Measurements from ENCODE around the gene ZFYVE28. TPM values are rescaled to one million over a fixed set of nuclear protein-coding genes. Genes with fewer than 3 reads are reported as not detected.

The ZFYVE28 gene
- total RNA-seq, 1 donor from 2014 or later, result 16.6 TPM

DNA sequence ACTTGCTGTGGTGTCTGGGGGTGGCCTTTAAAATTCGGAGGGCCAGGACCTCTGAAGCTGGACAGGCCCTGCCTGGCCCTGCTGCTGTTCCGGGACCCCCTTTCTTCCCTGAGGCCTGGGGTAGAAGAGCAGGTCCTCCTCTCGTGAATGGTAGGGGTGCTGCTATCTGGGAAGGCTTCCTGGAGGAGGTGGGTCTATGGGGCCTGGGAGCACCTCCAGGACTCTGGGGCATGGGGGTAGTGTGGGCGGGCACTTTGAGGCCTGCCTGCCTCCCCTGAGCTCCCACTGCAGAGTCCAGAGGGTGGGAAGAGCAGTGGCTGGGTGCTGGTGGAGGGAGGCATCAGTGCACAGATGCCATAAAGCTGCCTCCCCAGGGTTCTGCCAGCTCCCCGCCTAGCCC, 151.6 kb downstream of the ZFYVE28 start:
- Histone ChIP-seq H3K27ac (no peak overlapping the region), H3K27me3 (no peaks in the 10 kb centered on the region), H3K4me3 (no peak overlapping the region), H3K36me3 (no peaks in the 10 kb centered on the region), H3K9me3 (no peaks in the 10 kb centered on the region), H3K4me1 (peaks cover 30% of the 10 kb centered on the region)
- TF ChIP-seq, protein P1, sequence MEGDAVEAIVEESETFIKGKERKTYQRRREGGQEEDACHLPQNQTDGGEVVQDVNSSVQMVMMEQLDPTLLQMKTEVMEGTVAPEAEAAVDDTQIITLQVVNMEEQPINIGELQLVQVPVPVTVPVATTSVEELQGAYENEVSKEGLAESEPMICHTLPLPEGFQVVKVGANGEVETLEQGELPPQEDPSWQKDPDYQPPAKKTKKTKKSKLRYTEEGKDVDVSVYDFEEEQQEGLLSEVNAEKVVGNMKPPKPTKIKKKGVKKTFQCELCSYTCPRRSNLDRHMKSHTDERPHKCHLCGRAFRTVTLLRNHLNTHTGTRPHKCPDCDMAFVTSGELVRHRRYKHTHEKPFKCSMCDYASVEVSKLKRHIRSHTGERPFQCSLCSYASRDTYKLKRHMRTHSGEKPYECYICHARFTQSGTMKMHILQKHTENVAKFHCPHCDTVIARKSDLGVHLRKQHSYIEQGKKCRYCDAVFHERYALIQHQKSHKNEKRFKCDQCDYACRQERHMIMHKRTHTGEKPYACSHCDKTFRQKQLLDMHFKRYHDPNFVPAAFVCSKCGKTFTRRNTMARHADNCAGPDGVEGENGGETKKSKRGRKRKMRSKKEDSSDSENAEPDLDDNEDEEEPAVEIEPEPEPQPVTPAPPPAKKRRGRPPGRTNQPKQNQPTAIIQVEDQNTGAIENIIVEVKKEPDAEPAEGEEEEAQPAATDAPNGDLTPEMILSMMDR (IDR thresholded peaks at IDR 0.05), result no peak
- intact Hi-C loops (cut with DNase I), result no loop called here
- no peak for DNase-seq
- ATAC-seq, result no peak

DNA sequence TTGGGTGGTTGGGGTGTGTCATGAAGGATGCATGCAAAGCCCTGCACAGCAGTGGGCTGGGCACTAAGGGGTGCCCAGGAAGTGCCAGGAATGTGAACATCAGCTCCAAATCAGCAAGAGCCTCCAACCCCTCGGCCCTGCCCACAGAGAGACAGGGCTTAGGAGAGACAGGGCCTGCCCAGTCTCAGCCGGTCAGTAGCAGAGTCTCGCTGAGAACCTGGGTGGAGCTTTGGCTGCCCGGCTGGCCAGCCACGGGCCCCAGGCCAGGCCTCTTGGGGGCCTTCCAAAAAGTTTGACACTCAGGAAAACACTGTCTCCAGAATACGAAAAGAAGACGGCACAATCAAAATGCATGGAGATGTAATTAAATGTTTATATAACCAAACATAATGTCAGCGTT, 152.3 kb downstream of the ZFYVE28 start:
- intact Hi-C loops (cut with DNase I), result no loop called here
- Histone ChIP-seq H3K27me3 (no peaks in the 10 kb centered on the region), H3K4me1 (peaks cover 30% of the 10 kb centered on the region), H3K4me3 (no peak overlapping the region), H3K9me3 (no peaks in the 10 kb centered on the region), H3K36me3 (no peaks in the 10 kb centered on the region), H3K27ac (peak overlapping the region; percentile 71)
- DNase-seq (peak; percentile 83), ATAC-seq (peak; percentile 7)
- TF ChIP-seq, protein P1 (IDR thresholded peaks at IDR 0.05), result no peak

DNA sequence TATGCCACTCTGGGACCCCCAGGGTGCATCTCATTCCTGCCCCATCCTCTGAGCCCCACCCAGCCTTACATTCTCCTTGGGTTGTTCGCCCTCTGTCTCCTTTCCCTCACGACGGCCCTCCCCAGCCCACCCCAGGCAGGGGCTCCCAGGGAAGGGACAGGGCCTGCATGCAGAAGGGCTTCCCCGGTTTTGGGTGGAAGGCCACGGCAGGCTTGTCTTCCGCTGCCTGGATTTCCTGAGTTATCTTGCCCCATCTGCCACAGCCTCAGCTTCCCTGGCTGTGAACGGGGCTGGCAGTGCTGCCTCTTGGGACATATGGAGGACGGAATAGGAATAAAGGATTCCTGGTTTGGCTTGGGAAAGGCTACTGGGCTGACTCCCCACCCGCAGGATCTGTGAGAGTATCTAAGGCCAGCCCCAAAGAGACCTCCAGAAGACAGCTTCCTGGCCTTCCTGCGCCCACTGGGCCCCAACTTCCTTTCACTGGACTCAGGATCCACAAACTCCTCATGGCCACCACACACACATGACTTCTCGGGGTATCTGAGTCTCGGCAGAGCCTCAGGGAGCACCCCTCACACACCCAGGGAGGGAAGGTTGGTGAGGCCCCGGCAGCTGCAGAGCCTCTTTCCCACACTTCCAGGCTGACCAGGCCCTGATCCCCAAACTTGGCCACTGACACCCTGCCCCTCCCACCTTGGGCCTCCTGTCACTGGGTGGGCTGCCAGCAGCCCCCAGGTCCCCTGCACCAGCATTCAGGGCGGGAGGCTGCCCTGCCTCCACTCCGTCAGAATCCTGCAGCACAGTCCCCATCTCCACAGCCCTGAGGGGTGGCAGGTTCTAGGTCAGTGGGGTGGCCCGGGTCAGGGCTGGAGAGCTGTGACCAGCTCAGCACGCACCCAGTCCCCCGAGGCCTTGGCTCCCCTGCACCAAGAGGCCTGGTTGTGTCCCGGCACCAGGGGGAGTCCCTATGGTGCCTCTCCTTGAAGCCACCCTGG, 153.0 kb downstream of the ZFYVE28 start:
- DNase-seq (no peak), ATAC-seq (no peak)
- H3K27ac ChIP-seq, result peak overlapping the region; percentile 71
- intact Hi-C loops (cut with DNase I), result no loop called here
- no peaks in the 10 kb centered on the region for H3K27me3 ChIP-seq
- H3K36me3 ChIP-seq, result no peaks in the 10 kb centered on the region
- TF ChIP-seq, protein P1 (IDR thresholded peaks at IDR 0.05), result no peak
- peaks cover 34% of the 10 kb centered on the region for H3K4me1 ChIP-seq
- H3K4me3 ChIP-seq, result no peak overlapping the region
- no peaks in the 10 kb centered on the region for H3K9me3 ChIP-seq

DNA sequence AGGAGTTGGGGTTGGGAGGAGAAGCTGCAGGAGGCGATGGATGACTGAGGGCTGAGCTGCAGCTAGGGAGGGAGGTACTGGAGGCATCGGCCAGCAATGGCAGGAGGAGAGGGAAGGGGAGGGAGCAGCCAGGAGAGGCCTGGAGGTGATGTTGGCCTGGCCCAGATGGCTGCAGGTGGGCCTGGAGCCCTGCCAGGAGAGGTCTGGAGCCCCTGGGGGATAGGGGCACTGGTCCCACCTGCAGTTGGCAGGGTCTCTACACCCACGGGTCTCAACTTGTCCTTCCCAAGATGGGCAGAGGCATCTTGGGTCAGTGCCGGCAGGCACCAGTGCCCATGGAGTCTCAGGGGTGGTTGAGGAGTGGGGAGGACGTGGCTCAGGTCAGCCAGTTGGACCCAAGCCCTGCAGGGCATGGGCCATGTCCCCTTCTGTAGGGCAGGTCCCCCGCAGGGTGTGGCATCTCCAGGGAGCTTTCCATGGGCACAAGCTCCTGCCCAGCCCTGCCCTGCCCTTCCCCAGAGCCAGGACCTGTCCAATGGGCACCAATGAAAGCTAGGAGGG, 153.9 kb downstream of the ZFYVE28 start:
- no peak overlapping the region for H3K4me3 ChIP-seq
- peak overlapping the region; percentile 71 for H3K27ac ChIP-seq
- intact Hi-C loops (cut with DNase I), result no loop called here
- H3K9me3 ChIP-seq, result no peaks in the 10 kb centered on the region
- no peak for DNase-seq
- TF ChIP-seq, protein P1 (IDR thresholded peaks at IDR 0.05), result no peak
- H3K27me3 ChIP-seq, result no peaks in the 10 kb centered on the region
- no peaks in the 10 kb centered on the region for H3K36me3 ChIP-seq
- ATAC-seq, result no peak
- H3K4me1 ChIP-seq, result peaks cover 42% of the 10 kb centered on the region

DNA sequence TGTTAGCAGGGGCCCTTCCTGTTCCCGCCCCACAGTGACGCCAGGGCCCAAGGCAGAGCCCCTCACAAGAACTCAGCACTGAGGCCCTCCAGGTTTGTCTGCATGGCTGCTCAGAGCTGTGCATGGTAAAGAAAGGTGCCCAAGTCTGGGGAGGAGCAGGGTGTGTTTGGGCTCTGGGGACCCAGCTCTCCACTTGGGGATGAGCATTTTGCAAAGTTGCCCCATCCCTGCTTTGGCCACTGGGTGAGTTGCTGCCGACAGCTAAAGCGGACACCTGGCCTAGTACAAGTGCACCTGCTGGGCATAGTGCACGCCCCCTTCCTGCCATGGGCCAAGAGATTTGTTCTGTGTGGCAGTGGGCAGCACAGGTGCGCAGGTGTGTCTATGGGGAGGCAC, 154.5 kb downstream of the ZFYVE28 start:
- peak; percentile 60 for DNase-seq
- intact Hi-C loops (cut with DNase I), result no loop called here
- Histone ChIP-seq H3K4me3 (no peak overlapping the region), H3K36me3 (peaks cover under 1% of the 10 kb centered on the region), H3K27ac (no peak overlapping the region), H3K4me1 (peaks cover 49% of the 10 kb centered on the region), H3K9me3 (no peaks in the 10 kb centered on the region), H3K27me3 (no peaks in the 10 kb centered on the region)
- TF ChIP-seq, protein P1 (IDR thresholded peaks at IDR 0.05), result no peak
- ATAC-seq, result no peak
